Measurements from ENCODE around the gene TUBA4A.

DNA sequence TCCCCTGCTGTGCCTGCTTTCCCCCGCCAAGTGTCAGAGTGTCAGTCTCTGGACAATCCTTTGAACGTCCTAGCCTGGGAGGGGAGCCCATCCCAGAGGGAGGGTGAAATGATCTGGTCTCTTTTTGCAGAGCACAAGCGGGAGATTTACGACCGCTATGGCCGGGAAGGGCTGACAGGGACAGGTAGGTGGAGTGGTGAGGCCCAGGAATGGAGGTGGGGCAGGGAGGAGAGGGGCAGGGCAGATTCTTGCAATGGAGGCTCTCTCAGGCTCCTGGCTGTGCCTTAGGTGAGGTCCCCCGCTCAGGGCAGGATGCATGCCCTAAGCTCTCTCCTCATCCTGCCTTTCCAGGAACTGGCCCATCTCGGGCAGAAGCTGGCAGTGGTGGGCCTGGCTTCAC, 27.9 kb upstream of the TUBA4A start:
- TF ChIP-seq, protein P1, sequence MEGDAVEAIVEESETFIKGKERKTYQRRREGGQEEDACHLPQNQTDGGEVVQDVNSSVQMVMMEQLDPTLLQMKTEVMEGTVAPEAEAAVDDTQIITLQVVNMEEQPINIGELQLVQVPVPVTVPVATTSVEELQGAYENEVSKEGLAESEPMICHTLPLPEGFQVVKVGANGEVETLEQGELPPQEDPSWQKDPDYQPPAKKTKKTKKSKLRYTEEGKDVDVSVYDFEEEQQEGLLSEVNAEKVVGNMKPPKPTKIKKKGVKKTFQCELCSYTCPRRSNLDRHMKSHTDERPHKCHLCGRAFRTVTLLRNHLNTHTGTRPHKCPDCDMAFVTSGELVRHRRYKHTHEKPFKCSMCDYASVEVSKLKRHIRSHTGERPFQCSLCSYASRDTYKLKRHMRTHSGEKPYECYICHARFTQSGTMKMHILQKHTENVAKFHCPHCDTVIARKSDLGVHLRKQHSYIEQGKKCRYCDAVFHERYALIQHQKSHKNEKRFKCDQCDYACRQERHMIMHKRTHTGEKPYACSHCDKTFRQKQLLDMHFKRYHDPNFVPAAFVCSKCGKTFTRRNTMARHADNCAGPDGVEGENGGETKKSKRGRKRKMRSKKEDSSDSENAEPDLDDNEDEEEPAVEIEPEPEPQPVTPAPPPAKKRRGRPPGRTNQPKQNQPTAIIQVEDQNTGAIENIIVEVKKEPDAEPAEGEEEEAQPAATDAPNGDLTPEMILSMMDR (conservative IDR thresholded peaks at IDR 0.05; ENCODE audit: low read depth, low read length), result no peak
- TF ChIP-seq CEBPB (IDR thresholded peaks at IDR 0.05; ENCODE audit: low read depth, low read length) (no peak), POLR2A (IDR thresholded peaks at IDR 0.05; ENCODE audit: low read depth, low read length) (no peak), RCOR1 (IDR thresholded peaks at IDR 0.05; ENCODE audit: insufficient replicate concordance, low read length) (no peak)

Data from IMR-90 (cell line).